B cell (primary cell): Measurements from ENCODE around the gene PLEKHS1. TPM values are rescaled to one million over a fixed set of nuclear protein-coding genes. Genes with fewer than 3 reads are reported as not detected.

Experiments
- ATAC-seq: fragments of 200-7000 bp; cut with Tn5 transposase; one replicate; pipeline ENCODE4 v1.10.0; 2021; ENCODE audit warnings: low read depth, mild to moderate bottlenecking, moderate number of reproducible peaks, moderate library complexity
- CTCF ChIA-PET: fragments of 350-600 bp; sonication (Branson Sonifier 250); formaldehyde crosslinking; loops from one replicate; lab custom pipeline; 2021; ENCODE audit warnings: antibody characterized with exemption, inconsistent platforms; lab: Charles Lee
- POLR2A ChIA-PET: fragments of 350-600 bp; sonication (Branson Sonifier 250); formaldehyde crosslinking; loops from one replicate; lab custom pipeline; 2021; ENCODE audit warnings: antibody characterized with exemption; lab: Charles Lee
- DNase-seq: peaks from one replicate; pipeline ENCODE4 v3.0.0; 2013
- H2AFZ ChIP-seq: 2 replicates; pipeline ENCODE4 v1.6.1; 2012; ENCODE audit warnings: mild to moderate bottlenecking, low read depth, low read length; ENCODE audit not compliant: insufficient read depth, poor library complexity, severe bottlenecking
- H3K27ac ChIP-seq, 2 donors: 1 replicate in 1 of 2; 2 replicates in 1 of 2; pipeline ENCODE4 v1.5.1; 2012 to 2013; ENCODE audit warnings: low read length in 2 of 2, mild to moderate bottlenecking in 2 of 2, moderate library complexity in 1 of 2
- H3K27me3 ChIP-seq, 4 experiments: fragments of 200-600 bp in 1 of 4; sonication (generic) in 1 of 4; replicated peaks in 1 of 4; 1 replicate in 2 of 4; 2 replicates in 2 of 4; pipeline versions ENCODE4 v1.6.1 to v1.7.0; 2013 to 2016; ENCODE audit warnings: low read length in 3 of 4, mild to moderate bottlenecking in 2 of 4, mixed read lengths in 1 of 4, moderate library complexity in 1 of 4; ENCODE audit not compliant: insufficient read depth in 4 of 4, control insufficient read depth in 3 of 4; ENCODE audit errors: control extremely low read depth in 1 of 4
- H3K36me3 ChIP-seq, 2 experiments: replicated peaks in 1 of 2; 1 replicate in 1 of 2; 2 replicates in 1 of 2; pipeline versions ENCODE4 v1.6.1 to v1.7.1; 2013; ENCODE audit warnings: low read length in 1 of 2; ENCODE audit not compliant: insufficient read depth in 2 of 2, control insufficient read depth in 1 of 2; ENCODE audit errors: control extremely low read depth in 1 of 2, extremely low read depth in 1 of 2
- H3K4me1 ChIP-seq, 2 donors: fragments of 200-600 bp in 1 of 2; sonication (generic) in 1 of 2; 1 replicate in 1 of 2; 2 replicates in 1 of 2; pipeline versions ENCODE4 v1.5.1 to v1.6.1; 2013 to 2017; ENCODE audit warnings: low read length in 2 of 2; ENCODE audit not compliant: control insufficient read depth in 2 of 2, insufficient read depth in 2 of 2
- H3K4me2 ChIP-seq: replicated peaks from 2 replicates; pipeline ENCODE3; 2012; ENCODE audit warnings: mild to moderate bottlenecking, low read depth, low read length; ENCODE audit not compliant: poor library complexity, severe bottlenecking
- H3K4me3 ChIP-seq, 5 experiments: fragments of 200-600 bp in 1 of 5; sonication (generic) in 1 of 5; 1 replicate in 3 of 5; 2 replicates in 2 of 5; pipeline versions ENCODE4 v1.5.1 to v1.7.0; 2011 to 2016; ENCODE audit warnings: low read length in 4 of 5, mild to moderate bottlenecking in 4 of 5, low read depth in 2 of 5, control low read depth in 1 of 5, moderate library complexity in 1 of 5; ENCODE audit not compliant: insufficient read depth in 1 of 5; ENCODE audit errors: control extremely low read depth in 1 of 5, extremely low read depth in 1 of 5
- H3K79me2 ChIP-seq: fragments of 200-600 bp; sonication (generic); one replicate; pipeline ENCODE4 v1.6.0; 2016; ENCODE audit warnings: low read length; ENCODE audit not compliant: control insufficient read depth, insufficient read depth
- H3K9ac ChIP-seq: fragments of 200-600 bp; sonication (generic); 2 replicates; pipeline ENCODE4 v1.6.1; 2017; ENCODE audit warnings: mild to moderate bottlenecking, low read length, moderate library complexity
- H3K9me3 ChIP-seq, 3 donors: one replicate each; pipeline versions ENCODE4 v1.6.1 to v1.7.1; 2013; ENCODE audit warnings: low read length in 2 of 3; ENCODE audit not compliant: control insufficient read depth in 2 of 3, insufficient read depth in 1 of 3; ENCODE audit errors: control extremely low read depth in 1 of 3
- H4K20me1 ChIP-seq: 2 replicates; pipeline ENCODE4 v1.6.0; 2012; ENCODE audit warnings: mild to moderate bottlenecking, low read length; ENCODE audit not compliant: insufficient read depth, control insufficient read depth, poor library complexity, severe bottlenecking
- H3K27ac Mint-ChIP-seq: one replicate; pipeline ENCODE4 v1.8.0; 2021; ENCODE audit warnings: mixed read lengths
- H3K27me3 Mint-ChIP-seq: one replicate; pipeline ENCODE4 v1.8.0; 2021; ENCODE audit warnings: mixed read lengths
- H3K4me1 Mint-ChIP-seq: one replicate; pipeline ENCODE4 v1.8.0; 2021; ENCODE audit warnings: mixed read lengths
- H3K4me3 Mint-ChIP-seq: one replicate; pipeline ENCODE4 v1.8.0; 2021; ENCODE audit warnings: mixed read lengths
- H3K9me3 Mint-ChIP-seq: one replicate; pipeline ENCODE4 v1.8.0; 2022; ENCODE audit warnings: mixed read lengths; ENCODE audit not compliant: insufficient read depth
- EZH2 ChIP-seq: IDR thresholded peaks from 2 replicates; pipeline ENCODE4 v1.6.1; 2012; ENCODE audit warnings: borderline replicate concordance, low read depth, mild to moderate bottlenecking, moderate library complexity, low read length; ENCODE audit not compliant: insufficient read depth, poor library complexity, severe bottlenecking
- WGBS: methylation state at CpG from one replicate; pipeline ENCODE4 v1.1.5; 2013; ENCODE audit warnings: missing lambda C conversion rate; ENCODE audit not compliant: insufficient coverage; 5-methylcytosine and 5-hydroxymethylcytosine counted together
- intact Hi-C: fragments of 100-400 bp; cut with micrococcal nuclease; formaldehyde crosslinking; loops from one replicate; pipeline ENCODE4 v1.10.0; 2022
- polyA plus RNA-seq: library from polyadenylated mRNA; depleted of rRNA; stranded (reverse); fragments of >200 nt; gene quantifications from 2 replicates; pipeline ENCODE4 v1.2.3, GENCODE V29; 2012
- total RNA-seq, 2 donors: library from RNA; stranded (reverse); fragments of 120-200 nt in 1 of 2; gene quantifications; 1 replicate in 1 of 2; 2 replicates in 1 of 2; pipeline versions ENCODE4 v1.2.3 to v1.2.4, GENCODE V29; 2013 to 2022
- TF ChIP-seq, protein P1 (sequence below): fragments of 200-600 bp; IDR thresholded peaks from one replicate; pipeline ENCODE4 v1.8.0; 2022; ENCODE audit warnings: antibody characterized with exemption, mild to moderate bottlenecking

Gene PLEKHS1
- total and polyA plus RNA-seq, 2 donors (not counting 1 experiment from before 2014, with no cell fraction given): 0.09 TPM; not detected in 1

DNA sequence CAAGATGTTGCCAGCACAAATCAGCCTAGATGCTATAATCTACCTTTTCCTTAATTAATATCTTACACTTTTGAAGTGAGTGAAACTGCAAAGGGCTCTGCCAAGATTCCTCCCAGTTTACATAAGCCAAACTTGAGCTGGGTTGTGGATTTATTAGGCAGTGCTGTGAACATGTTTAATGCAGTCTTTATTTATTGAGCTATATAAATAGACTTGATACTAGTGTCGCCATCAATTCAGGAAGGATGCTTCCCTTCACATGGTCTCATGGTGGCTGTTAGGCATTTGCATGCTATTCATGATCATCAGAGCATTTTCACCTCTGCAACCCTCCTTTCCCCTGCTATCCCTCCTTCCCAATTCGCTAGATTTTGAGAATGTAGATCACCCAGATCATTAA lies 40.2 kb downstream of the PLEKHS1 start:
- no CpG with 5 or more reads among the region's 2 CpGs for WGBS
- H3K9ac ChIP-seq: no peak overlapping the region
- no peak overlapping the region for H3K4me2 ChIP-seq
- Mint-ChIP-seq H3K27ac (no peak overlapping the region), H3K4me1 (no peaks in the 10 kb centered on the region), H3K4me3 (no peak overlapping the region), H3K9me3 (no peaks in the 10 kb centered on the region), H3K27me3 (peaks cover 43% of the 10 kb centered on the region)
- no peak overlapping the region for H3K27ac ChIP-seq
- H3K4me1 ChIP-seq: no peaks in the 10 kb centered on the region
- no peak for ATAC-seq
- H3K4me3 ChIP-seq: no peak overlapping the region
- H3K36me3 ChIP-seq: no peaks in the 10 kb centered on the region
- ChIA-PET CTCF (interaction anchor here (1.3 to 1.6 kb wide), 3 partner anchors 8 to 311 kb away, joined by 4 to 5 read pairs (median 4); no protein-coding TSS in a partner anchor), POLR2A (no interaction called here)
- no peak overlapping the region for H2AFZ ChIP-seq
- no peaks in the 10 kb centered on the region for H3K9me3 ChIP-seq
- H3K27me3 ChIP-seq: peaks cover 0 to 9% (median 1%) of the 10 kb centered on the region in 4 experiments
- no peak for TF ChIP-seq EZH2
- TF ChIP-seq, protein P1, sequence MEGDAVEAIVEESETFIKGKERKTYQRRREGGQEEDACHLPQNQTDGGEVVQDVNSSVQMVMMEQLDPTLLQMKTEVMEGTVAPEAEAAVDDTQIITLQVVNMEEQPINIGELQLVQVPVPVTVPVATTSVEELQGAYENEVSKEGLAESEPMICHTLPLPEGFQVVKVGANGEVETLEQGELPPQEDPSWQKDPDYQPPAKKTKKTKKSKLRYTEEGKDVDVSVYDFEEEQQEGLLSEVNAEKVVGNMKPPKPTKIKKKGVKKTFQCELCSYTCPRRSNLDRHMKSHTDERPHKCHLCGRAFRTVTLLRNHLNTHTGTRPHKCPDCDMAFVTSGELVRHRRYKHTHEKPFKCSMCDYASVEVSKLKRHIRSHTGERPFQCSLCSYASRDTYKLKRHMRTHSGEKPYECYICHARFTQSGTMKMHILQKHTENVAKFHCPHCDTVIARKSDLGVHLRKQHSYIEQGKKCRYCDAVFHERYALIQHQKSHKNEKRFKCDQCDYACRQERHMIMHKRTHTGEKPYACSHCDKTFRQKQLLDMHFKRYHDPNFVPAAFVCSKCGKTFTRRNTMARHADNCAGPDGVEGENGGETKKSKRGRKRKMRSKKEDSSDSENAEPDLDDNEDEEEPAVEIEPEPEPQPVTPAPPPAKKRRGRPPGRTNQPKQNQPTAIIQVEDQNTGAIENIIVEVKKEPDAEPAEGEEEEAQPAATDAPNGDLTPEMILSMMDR: no peak
- intact Hi-C loops: loop anchor here (10.0 kb wide), 1 partner anchor 1333 kb away; no protein-coding TSS in a partner anchor
- no peaks in the 10 kb centered on the region for H4K20me1 ChIP-seq
- H3K79me2 ChIP-seq: no peaks in the 10 kb centered on the region
- no peak for DNase-seq

DNA sequence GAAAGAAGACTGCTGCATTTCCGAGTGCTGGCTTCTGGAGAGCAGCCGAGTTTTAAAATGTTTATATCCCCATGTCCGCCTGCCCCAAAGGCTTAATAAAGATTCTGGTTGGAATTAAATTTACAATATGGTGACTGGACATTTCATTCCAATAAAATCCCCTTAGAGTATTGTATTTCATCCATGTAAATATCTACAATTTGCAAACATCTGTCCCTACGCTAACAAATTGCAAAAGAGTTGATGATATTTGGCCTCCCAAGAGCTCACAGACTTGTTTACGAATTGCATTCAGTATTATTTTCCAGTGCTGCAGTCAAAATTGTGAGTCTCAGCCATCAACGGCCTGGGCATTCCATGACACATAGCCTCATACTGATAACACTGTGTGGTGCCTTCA lies 50.1 kb downstream of the PLEKHS1 start:
- CTCF ChIA-PET: interaction anchor here (1.0 to 10.6 kb wide), 4 partner anchors 10 to 301 kb away, joined by 3 to 242 read pairs (median 4); no protein-coding TSS in a partner anchor
- no peak overlapping the region for H3K27ac Mint-ChIP-seq
- DNase-seq (no peak), ATAC-seq (no peak)
- Histone ChIP-seq H3K9ac (no peak overlapping the region), H3K27me3 (peaks cover 0 to 3% (median 0%) of the 10 kb centered on the region in 4 experiments), H4K20me1 (no peaks in the 10 kb centered on the region), H3K4me2 (no peak overlapping the region), H3K27ac (no peak overlapping the region), H3K4me1 (peaks cover 3 to 5% of the 10 kb centered on the region in 2 donors), H2AFZ (no peak overlapping the region), H3K9me3 (no peaks in the 10 kb centered on the region), H3K36me3 (no peaks in the 10 kb centered on the region), H3K79me2 (no peaks in the 10 kb centered on the region), H3K4me3 (no peak overlapping the region)
- H3K4me1 Mint-ChIP-seq: peaks cover 4% of the 10 kb centered on the region
- intact Hi-C loops: loop anchor here (5.0 to 10.0 kb wide), 2 partner anchors 41 to 433 kb away; partner anchors contain the start of gene VWA2
- TF ChIP-seq, protein P1: no peak
- TF ChIP-seq EZH2: no peak
- WGBS: 96% methylated on average over 3 of the region's 6 CpGs
- POLR2A ChIA-PET: interaction anchor here (0.6 kb wide), 1 partner anchor 273 kb away, joined by 4 read pairs; no protein-coding TSS in a partner anchor
- H3K27me3 Mint-ChIP-seq: peaks cover 14% of the 10 kb centered on the region
- H3K4me3 Mint-ChIP-seq: no peak overlapping the region
- no peaks in the 10 kb centered on the region for H3K9me3 Mint-ChIP-seq
